A172 (cell line): ENCODE results near the gene GGN. TPM values are rescaled to one million over a fixed set of nuclear protein-coding genes. Genes with fewer than 3 reads are reported as not detected.
"Not testable (repeated sequence)": the region's sequence is repeated elsewhere in the genome, so short reads cannot be mapped to it uniquely, and the experiment has no call there.

Source experiments
- DNase-seq: peaks from one replicate; pipeline ENCODE4 v3.0.0-alpha.2; 2015; ENCODE audit warnings: low spot score
- total RNA-seq: library from RNA; depleted of rRNA; stranded (reverse); fragments of >200 nt; shearing (Covaris generic); gene quantifications from 2 replicates; pipeline ENCODE4 v1.2.3, GENCODE V29; 2014; rRNA removed

Gene GGN
- 0.19 and 2.3 TPM in 2 replicates for total RNA-seq

- peak; percentile 92 for DNase-seq
These were observed at the start of gene GGN for GRCh38 chr19:38387550-38388348. GGN (minus strand) TSS chr19:38388034; CDS start chr19:38387261, 773 bp downstream.

GRCh38 chr19:38437295-38437694 lies 49.5 kb upstream of the GGN start:
- no peak for DNase-seq

- DNase-seq, result no peak
These were observed 46.8 kb upstream of the GGN start for GRCh38 chr19:38434549-38435051.

GRCh38 chr19:38433268-38433733 lies 45.5 kb upstream of the GGN start, which contains the start of gene RYR1:
RYR1 (plus strand) TSS chr19:38433691; CDS start chr19:38433830, 139 bp downstream.
- DNase-seq, result no peak

- no peak for DNase-seq
These were observed 43.1 kb upstream of the GGN start for GRCh38 chr19:38430931-38431330.

DNA sequence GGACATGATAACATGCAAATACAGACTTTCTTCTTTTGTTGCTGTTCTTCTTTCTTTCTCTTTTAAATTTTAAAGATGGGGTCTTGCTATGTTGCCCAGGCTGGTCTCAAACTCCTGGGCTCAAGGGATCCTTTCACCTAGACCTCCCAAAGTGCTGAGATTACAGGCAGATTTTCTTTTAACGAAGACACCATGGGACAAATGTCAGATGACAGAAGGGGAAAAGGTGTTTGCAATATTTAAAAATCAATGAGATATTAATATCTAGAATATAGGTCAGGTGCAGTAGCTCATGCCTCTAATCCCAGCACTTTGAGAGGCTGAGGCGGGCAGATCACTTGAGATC lies 42.0 kb upstream of the GGN start:
- no peak for DNase-seq

DNA sequence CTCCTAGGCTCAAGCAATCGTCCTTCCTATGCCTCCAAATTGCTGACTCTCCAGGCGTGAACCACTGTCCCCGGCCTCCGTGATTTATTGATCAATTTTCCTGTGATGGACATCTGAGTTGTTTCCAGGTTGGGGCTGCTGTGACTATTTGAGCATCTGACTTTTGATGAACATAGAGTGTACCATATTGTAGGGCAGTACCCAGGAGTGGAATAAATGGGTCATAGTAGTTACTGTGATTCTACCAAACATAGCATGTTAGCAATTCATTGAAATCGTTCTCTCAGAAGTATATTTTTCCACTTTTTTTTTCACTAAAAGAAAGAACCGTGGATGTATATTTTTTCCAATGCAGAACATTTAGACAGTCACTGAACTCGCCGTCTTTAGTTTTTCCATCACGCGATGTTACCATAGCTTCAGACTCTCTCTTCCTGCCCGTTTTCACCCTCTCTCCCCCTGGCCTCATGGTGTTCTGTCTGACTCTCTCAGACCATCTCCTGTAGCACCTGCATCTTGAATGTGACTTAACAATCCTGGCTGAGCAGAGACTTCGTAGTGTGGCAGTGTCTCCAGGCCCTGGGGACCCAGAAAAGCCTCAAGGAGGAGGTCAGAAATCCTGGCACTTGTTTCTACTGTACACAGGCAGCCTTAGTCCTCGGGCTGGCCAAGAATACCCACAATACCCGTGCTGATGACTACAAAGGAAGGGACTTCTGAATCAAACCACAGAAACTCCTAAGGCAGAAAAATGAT lies 41.4 kb upstream of the GGN start:
- DNase-seq, result no peak

DNA sequence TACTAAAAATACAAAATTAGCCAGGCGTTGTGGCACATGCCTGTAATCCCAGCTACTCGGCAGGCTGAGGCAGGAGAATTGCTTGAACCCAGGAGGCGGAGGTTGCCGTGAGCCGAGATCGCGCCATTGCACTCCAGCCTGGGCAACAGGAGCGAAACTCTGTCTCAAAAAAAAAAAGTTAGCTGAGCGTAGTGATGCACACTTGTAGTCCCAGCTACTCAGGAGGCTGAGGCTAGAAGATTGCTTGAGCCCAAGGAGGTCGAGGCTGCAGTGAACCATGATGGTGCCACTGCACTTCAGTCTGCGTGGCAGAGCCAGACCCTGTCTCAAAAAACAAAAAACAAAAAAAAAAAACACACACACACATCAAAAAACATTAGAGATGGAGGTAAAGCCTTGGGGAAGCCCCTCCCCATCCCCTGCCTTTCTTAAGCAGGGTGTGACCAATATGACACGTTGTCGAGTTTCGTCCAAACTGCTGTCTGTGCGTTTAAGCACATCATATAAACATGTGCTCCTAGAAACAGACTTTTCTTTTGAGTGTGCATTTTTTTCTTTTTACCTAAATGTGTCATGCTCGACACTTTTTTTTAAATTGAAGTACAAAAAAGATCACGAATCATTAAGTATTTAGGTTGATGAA lies 39.3 kb upstream of the GGN start:
- not testable (repeated sequence) for DNase-seq

- no peak for DNase-seq
These were observed 38.1 kb upstream of the GGN start, which contains the start of gene RASGRP4 for GRCh38 chr19:38425810-38426466. RASGRP4 (minus strand) TSS chr19:38426219; CDS start chr19:38426091, 128 bp downstream.

DNA sequence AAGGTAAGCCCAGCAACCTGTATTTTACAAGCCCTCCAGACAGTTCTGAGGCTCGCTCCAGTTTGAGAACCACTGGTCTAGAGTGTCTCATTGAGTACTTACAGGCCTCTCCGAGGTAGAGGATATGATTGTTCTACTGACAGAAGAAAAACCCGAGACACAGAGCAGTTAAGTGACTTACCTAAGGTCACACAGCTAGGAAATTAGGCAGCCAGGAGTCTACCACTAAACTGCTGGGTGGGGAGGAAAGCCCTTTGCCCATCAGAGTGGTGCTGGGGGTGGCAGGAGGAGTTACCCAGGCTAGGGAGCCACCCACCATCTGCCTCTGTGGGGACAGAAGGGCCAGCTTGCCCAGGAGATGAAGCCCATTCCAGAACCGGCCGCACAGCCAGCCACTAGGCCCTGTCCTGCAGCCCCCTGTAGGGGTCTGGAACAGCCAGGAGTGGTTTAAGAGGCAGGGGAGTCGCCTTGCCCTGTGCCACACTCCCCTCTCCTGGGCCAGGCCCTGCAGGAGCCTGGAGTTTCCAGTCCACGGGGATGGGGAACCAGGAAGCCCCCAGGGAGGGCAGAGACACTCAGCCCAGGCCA lies 37.5 kb upstream of the GGN start:
- DNase-seq, result no peak

GRCh38 chr19:38424272-38424671 lies 36.4 kb upstream of the GGN start:
- no peak for DNase-seq

DNA sequence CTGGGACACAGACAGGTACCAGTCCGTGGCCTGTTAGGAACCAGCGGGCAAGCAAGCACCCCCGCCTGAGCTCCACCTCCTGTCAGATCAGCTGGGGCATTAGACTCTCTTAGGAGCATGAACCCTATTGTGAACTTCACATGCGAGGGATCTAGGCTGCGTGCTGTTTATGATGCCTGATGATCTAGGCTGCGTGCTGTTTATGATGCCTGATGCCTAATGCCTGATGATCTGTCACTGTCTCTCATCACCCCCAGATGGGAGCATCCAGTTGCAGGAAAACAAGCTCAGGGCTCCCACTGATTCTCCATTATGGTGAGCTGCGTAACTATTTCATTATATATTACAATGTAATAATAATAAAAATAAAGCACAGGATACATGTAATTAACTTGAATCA lies 34.6 kb upstream of the GGN start:
- DNase-seq, result no peak

- DNase-seq, result no peak
These were observed 34.0 kb upstream of the GGN start for GRCh38 chr19:38421856-38422255.

- DNase-seq, result no peak
These were observed 33.1 kb upstream of the GGN start for GRCh38 chr19:38420935-38421334.

DNA sequence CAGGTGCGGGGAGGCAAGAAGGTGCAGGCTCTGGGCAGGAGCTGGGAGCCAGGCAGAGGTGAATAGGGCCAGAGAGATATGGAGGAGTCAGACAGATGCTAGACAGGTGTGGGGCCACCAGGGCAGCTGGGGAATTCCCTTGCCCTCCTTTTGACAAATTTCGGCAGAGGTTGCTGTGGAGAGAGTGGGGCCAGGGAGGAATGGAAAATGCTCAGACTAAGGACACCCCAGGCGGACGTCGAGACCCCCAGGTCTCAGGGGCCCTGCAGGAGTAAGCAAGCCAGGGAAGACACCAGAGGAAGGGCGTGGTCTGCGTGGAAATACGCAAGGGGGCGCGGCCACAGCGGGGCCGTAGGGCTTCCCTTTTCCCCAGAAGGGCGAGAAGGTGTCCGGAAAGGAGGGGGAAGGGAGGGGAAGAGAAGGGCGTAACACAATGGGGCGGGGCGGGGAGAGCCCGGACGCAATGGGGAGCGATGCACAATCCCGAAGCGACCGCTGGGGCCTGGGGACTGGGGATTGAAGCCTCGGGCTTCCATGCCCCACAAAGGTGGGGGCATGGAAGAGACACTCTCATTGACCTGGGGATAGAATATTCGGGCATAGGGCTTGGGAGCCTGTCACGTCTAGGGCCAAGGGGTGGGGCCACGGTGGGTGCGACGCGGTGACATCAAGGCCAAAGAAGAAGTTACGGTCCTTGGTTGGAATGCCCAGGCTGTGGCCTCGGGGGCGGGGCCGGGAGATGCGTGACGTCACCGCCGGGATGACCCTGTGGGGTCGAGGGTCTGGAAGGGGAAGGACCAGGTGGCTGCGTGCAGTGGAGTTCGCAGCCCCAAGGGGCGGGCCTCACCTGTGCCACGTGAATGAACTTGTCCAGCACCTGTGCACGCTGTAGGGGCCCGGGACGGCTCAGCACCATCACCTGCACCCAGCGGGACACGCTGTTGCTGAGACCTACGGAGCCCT lies 30.0 kb upstream of the GGN start:
- DNase-seq, result no peak

DNA sequence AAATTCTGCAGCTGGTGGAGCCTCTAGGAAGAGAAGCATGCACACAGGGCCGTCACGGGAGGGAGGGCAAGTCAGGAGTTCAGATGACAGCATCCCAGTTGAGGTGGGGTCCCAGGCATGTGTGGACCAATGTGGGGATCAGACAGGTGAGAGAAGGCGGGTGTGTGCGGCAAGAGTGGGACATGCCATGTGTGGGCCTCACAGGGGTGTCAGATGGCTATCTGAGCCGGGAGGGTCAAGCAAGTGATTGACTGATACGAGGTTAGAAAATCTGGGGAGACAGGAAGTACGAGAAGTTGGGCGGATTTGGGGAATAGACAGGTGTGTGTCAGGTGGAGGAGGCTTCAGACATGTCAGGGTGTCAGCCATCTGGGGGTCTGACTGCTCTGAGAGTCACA lies 29.3 kb upstream of the GGN start:
- no peak for DNase-seq

DNA sequence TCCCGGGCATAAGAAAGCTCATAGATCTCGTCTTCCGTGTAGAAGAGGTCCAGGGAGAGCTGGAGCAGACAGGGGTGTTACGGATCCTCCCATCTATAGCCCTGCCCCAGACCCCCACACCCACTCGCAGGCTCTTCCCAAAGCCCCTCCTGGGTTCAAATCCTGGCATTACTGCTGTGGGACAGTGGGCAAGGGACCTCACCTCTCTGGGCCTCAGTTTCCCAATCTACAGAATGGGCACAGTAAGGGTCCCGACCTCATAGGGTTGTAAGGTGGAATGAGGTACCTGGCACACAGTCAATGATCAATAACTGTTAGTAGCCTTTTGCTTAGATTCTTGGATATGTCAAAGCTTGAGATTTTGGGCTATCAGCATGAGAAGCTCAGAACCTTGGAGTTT lies 25.6 kb upstream of the GGN start:
- no peak for DNase-seq

GRCh38 chr19:38412961-38413360 lies 25.1 kb upstream of the GGN start:
- no peak for DNase-seq

- no peak for DNase-seq
These were observed 24.7 kb upstream of the GGN start for GRCh38 chr19:38412491-38412890.

- not testable (repeated sequence) for DNase-seq
These were observed 24.1 kb upstream of the GGN start for GRCh38 chr19:38411898-38412297.
